HG03108 (cell line): ENCODE results near the gene TMPRSS2.

Source experiments
- ATAC-seq: cut with Tn5 transposase; IDR thresholded peaks from one replicate; pipeline ENCODE4 v1.9.1; 2021; ENCODE audit warnings: moderate library complexity; ENCODE audit not compliant: unreplicated experiment

Gene TMPRSS2

GRCh38 chr21:41451753-41452676, 55.9 kb downstream of the TMPRSS2 start:
- no peak for ATAC-seq

GRCh38 chr21:41449613-41450012, 58.3 kb downstream of the TMPRSS2 start:
- ATAC-seq = no peak

- no peak for ATAC-seq
Measured at GRCh38 chr21:41447356-41447755, 60.6 kb downstream of the TMPRSS2 start.

- no peak for ATAC-seq
Measured at GRCh38 chr21:41446586-41446985, 61.4 kb downstream of the TMPRSS2 start.

GRCh38 chr21:41445465-41445862, 62.5 kb downstream of the TMPRSS2 start:
- no peak for ATAC-seq

- no peak for ATAC-seq
Measured at GRCh38 chr21:41444703-41445464, 63.1 kb downstream of the TMPRSS2 start.

- ATAC-seq = no peak
Measured at GRCh38 chr21:41443562-41443961, 64.4 kb downstream of the TMPRSS2 start.

- no peak for ATAC-seq
Measured at GRCh38 chr21:41442481-41443186, 65.3 kb downstream of the TMPRSS2 start.

- ATAC-seq = no peak
Measured at GRCh38 chr21:41441546-41441945, 66.4 kb downstream of the TMPRSS2 start.

GRCh38 chr21:41439248-41439647, 68.7 kb downstream of the TMPRSS2 start:
- ATAC-seq = no peak

- ATAC-seq = no peak
Measured at GRCh38 chr21:41438425-41439113, 69.4 kb downstream of the TMPRSS2 start.

- ATAC-seq = no peak
Measured at GRCh38 chr21:41437729-41438128, 70.2 kb downstream of the TMPRSS2 start.

GRCh38 chr21:41435706-41436105, 72.3 kb downstream of the TMPRSS2 start:
- ATAC-seq = no peak

- ATAC-seq = no peak
Measured at GRCh38 chr21:41433566-41433965, 74.4 kb downstream of the TMPRSS2 start.

GRCh38 chr21:41432562-41433460, 75.1 kb downstream of the TMPRSS2 start:
- no peak for ATAC-seq

- peak; percentile 63 for ATAC-seq
Measured at GRCh38 chr21:41431788-41432548, 76.0 kb downstream of the TMPRSS2 start.

GRCh38 chr21:41429925-41430491, 78.0 kb downstream of the TMPRSS2 start:
- no peak for ATAC-seq

GRCh38 chr21:41429305-41429704, 78.7 kb downstream of the TMPRSS2 start:
- ATAC-seq = no peak

- no peak for ATAC-seq
Measured at GRCh38 chr21:41428847-41429246, 79.1 kb downstream of the TMPRSS2 start.
